H9 (cell line): Measurements from ENCODE around the gene ANXA9. TPM values are rescaled to one million over a fixed set of nuclear protein-coding genes. Genes with fewer than 3 reads are reported as not detected.

ENCODE experiments used
- DNase-seq: peaks from one replicate; pipeline ENCODE4 v3.0.0-alpha.2; 2017
- H2AFZ ChIP-seq: one replicate; pipeline ENCODE4 v1.6.1; 2013; ENCODE audit warnings: mild to moderate bottlenecking, low read length, control low read depth, moderate library complexity
- H2AK5ac ChIP-seq: 2 replicates; pipeline ENCODE4 v1.6.1; 2013; ENCODE audit warnings: low read length, control low read depth, mixed read lengths; ENCODE audit not compliant: insufficient read length
- H2BK120ac ChIP-seq: one replicate; pipeline ENCODE4 v1.6.1; 2013; ENCODE audit warnings: low read depth, mild to moderate bottlenecking, low read length, control low read depth, inconsistent platforms; ENCODE audit not compliant: poor library complexity, severe bottlenecking
- H2BK12ac ChIP-seq: 2 replicates; pipeline ENCODE4 v1.6.1; 2013; ENCODE audit warnings: low read length, control low read depth, mixed read lengths, low read depth; ENCODE audit not compliant: insufficient read length
- H2BK15ac ChIP-seq: 2 replicates; pipeline ENCODE4 v1.6.1; 2013; ENCODE audit warnings: low read depth, low read length, control low read depth
- H2BK20ac ChIP-seq: one replicate; pipeline ENCODE4 v1.6.1; 2013; ENCODE audit warnings: low read depth, mild to moderate bottlenecking, low read length, control low read depth, inconsistent platforms; ENCODE audit not compliant: poor library complexity, severe bottlenecking
- H2BK5ac ChIP-seq: 2 replicates; pipeline ENCODE4 v1.6.1; 2013; ENCODE audit warnings: low read length, control low read depth, mixed read lengths; ENCODE audit not compliant: insufficient read length
- H3K14ac ChIP-seq: 2 replicates; pipeline ENCODE4 v1.6.1; 2013; ENCODE audit warnings: low read length, control low read depth; ENCODE audit not compliant: insufficient read depth
- H3K18ac ChIP-seq: 2 replicates; pipeline ENCODE4 v1.6.1; 2013; ENCODE audit warnings: low read depth, mild to moderate bottlenecking, mixed read lengths, low read length, control low read depth; ENCODE audit not compliant: insufficient read length
- H3K23ac ChIP-seq: 2 replicates; pipeline ENCODE4 v1.6.1; 2013; ENCODE audit warnings: low read length, control low read depth, mixed read lengths, low read depth; ENCODE audit not compliant: insufficient read length
- H3K23me2 ChIP-seq: 2 replicates; pipeline ENCODE4 v1.6.1; 2013; ENCODE audit warnings: low read depth, mild to moderate bottlenecking, mixed read lengths, low read length, control low read depth; ENCODE audit not compliant: insufficient read length, poor library complexity, severe bottlenecking
- H3K27ac ChIP-seq: 2 replicates; pipeline ENCODE4 v1.5.1; 2013; ENCODE audit warnings: low read length, control low read depth, mixed read lengths, low read depth; ENCODE audit not compliant: insufficient read length
- H3K27me3 ChIP-seq: 2 replicates; pipeline ENCODE4 v1.6.1; 2013; ENCODE audit warnings: low read length, control low read depth, inconsistent platforms; ENCODE audit not compliant: insufficient read depth
- H3K4ac ChIP-seq: 2 replicates; pipeline ENCODE4 v1.6.1; 2013; ENCODE audit warnings: low read depth, mild to moderate bottlenecking, control low read depth, inconsistent platforms, low read length, moderate library complexity
- H3K4me1 ChIP-seq: 2 replicates; pipeline ENCODE4 v1.6.1; 2013; ENCODE audit warnings: low read length, control low read depth, inconsistent platforms; ENCODE audit not compliant: insufficient read depth
- H3K4me2 ChIP-seq: 2 replicates; pipeline ENCODE4 v1.6.1; 2013; ENCODE audit warnings: low read length, control low read depth, mixed read lengths; ENCODE audit not compliant: insufficient read length, insufficient read depth
- H3K56ac ChIP-seq: 2 replicates; pipeline ENCODE4 v1.6.1; 2013; ENCODE audit warnings: low read depth, mild to moderate bottlenecking, mixed read lengths, low read length, control low read depth; ENCODE audit not compliant: insufficient read length
- H3K79me1 ChIP-seq: 2 replicates; pipeline ENCODE4 v1.6.1; 2013; ENCODE audit warnings: low read depth, mild to moderate bottlenecking, moderate library complexity, low read length, control low read depth, inconsistent platforms; ENCODE audit not compliant: insufficient read depth, poor library complexity, severe bottlenecking
- H3K79me2 ChIP-seq: 2 replicates; pipeline ENCODE4 v1.6.1; 2013; ENCODE audit warnings: low read length, control low read depth, inconsistent platforms; ENCODE audit not compliant: insufficient read depth
- H3K9ac ChIP-seq: 2 replicates; pipeline ENCODE4 v1.6.1; 2013; ENCODE audit warnings: low read length, control low read depth, mixed read lengths; ENCODE audit not compliant: insufficient read length; ENCODE audit errors: extremely low read depth
- H3K9me3 ChIP-seq: one replicate; pipeline ENCODE4 v1.6.1; 2013; ENCODE audit warnings: low read depth, low read length, inconsistent platforms; ENCODE audit not compliant: control insufficient read depth
- H3T11ph ChIP-seq: one replicate; pipeline ENCODE4 v1.6.1; 2013; ENCODE audit warnings: mild to moderate bottlenecking, low read length, control low read depth, inconsistent platforms
- H4K20me1 ChIP-seq: one replicate; pipeline ENCODE4 v1.6.1; 2013; ENCODE audit not compliant: control insufficient read depth, insufficient read length, insufficient read depth
- H4K5ac ChIP-seq: 2 replicates; pipeline ENCODE4 v1.6.1; 2013; ENCODE audit warnings: low read depth, mild to moderate bottlenecking, mixed read lengths, low read length, control low read depth; ENCODE audit not compliant: insufficient read length
- H4K8ac ChIP-seq: replicated peaks from 2 replicates; pipeline ENCODE4 v1.6.1; 2013; ENCODE audit warnings: low read length, control low read depth, mixed read lengths, low read depth; ENCODE audit not compliant: insufficient read length
- H4K91ac ChIP-seq: 2 replicates; pipeline ENCODE4 v1.6.1; 2013; ENCODE audit warnings: low read depth, mild to moderate bottlenecking, moderate library complexity, mixed read lengths, low read length, control low read depth; ENCODE audit not compliant: insufficient read length
- H3K27ac Mint-ChIP-seq, 3 experiments: 2 replicates in 2 of 3; 3 replicates in 1 of 3; pipeline ENCODE4 v1.8.0; 2020 to 2021; ENCODE audit warnings: mixed read lengths in 3 of 3, mild to moderate bottlenecking in 1 of 3, moderate library complexity in 1 of 3
- H3K27me3 Mint-ChIP-seq: 2 replicates; pipeline ENCODE4 v1.8.0; 2021; ENCODE audit warnings: low read depth, mild to moderate bottlenecking, moderate library complexity, mixed read lengths
- H3K36me3 Mint-ChIP-seq, 3 experiments: 2 replicates in 2 of 3; 3 replicates in 1 of 3; pipeline ENCODE4 v1.8.0; 2020 to 2021; ENCODE audit warnings: low read depth in 3 of 3, mixed read lengths in 3 of 3; ENCODE audit not compliant: insufficient read depth in 1 of 3
- H3K4me1 Mint-ChIP-seq, 2 experiments: 2 replicates each; pipeline ENCODE4 v1.8.0; 2020; ENCODE audit warnings: mixed read lengths in 2 of 2
- H3K4me3 Mint-ChIP-seq, 2 experiments: 2 replicates in 1 of 2; 3 replicates in 1 of 2; pipeline ENCODE4 v1.8.0; 2020 to 2021; ENCODE audit warnings: mild to moderate bottlenecking in 2 of 2, mixed read lengths in 2 of 2, moderate library complexity in 1 of 2
- H3K9me3 Mint-ChIP-seq, 2 experiments: 2 replicates in 1 of 2; 3 replicates in 1 of 2; pipeline ENCODE4 v1.8.0; 2020; ENCODE audit warnings: mild to moderate bottlenecking in 2 of 2, mixed read lengths in 2 of 2, moderate library complexity in 1 of 2
- WGBS: extraction: QIAGEN DNeasy Blood & Tissue Kit; methylation state at CpG from one replicate; pipeline ENCODE4 v1.1.7; 2013; ENCODE audit warnings: missing lambda C conversion rate, low lambda C conversion rate, mixed read lengths; ENCODE audit not compliant: insufficient read length; ENCODE audit errors: extremely low coverage; 5-methylcytosine and 5-hydroxymethylcytosine counted together
- total RNA-seq: library from RNA; stranded (reverse); gene quantifications from 2 replicates; pipeline ENCODE4 v1.2.1, GENCODE V29; 2021
- TF ChIP-seq, protein P1 (sequence below): fragments of 200-600 bp; sonication (generic); conservative IDR thresholded peaks from 3 replicates; pipeline ENCODE4 v1.8.0; 2021; ENCODE audit warnings: antibody characterized with exemption, mild to moderate bottlenecking

ANXA9 gene
- total RNA-seq, 1 experiment from 2014 or later: 0.92 TPM

DNA sequence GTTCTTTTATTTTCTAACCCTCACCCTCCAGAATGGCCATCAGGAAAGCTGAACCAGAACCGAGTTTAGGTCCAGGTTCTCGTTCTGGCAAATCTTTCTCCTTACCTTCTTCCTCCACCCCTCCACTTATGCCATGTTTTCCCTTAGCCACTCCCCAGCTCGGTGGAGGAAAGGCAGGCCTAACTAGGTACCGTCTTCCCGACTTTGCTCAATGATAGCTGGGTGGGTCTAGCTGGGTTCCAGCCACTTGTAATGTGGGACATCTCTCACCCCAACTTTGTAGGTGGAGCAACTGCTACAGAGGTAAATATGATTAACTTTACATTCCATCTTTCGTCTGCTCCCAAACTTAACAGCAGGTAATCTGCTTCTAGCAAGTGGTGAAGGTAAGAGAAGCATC, 54.9 kb downstream of the ANXA9 start:
- Histone ChIP-seq H2AK5ac (no peak overlapping the region), H3K4me2 (no peak overlapping the region), H2AFZ (no peak overlapping the region), H3K9me3 (no peaks in the 10 kb centered on the region), H3K23me2 (no peaks in the 10 kb centered on the region), H3K4me1 (no peaks in the 10 kb centered on the region; the same call in 1 of the 2 replicates), H3K79me2 (no peaks in the 10 kb centered on the region), H3T11ph (no peak overlapping the region), H2BK20ac (no peak overlapping the region), H3K27me3 (no peaks in the 10 kb centered on the region), H3K14ac (no peak overlapping the region), H3K18ac (no peak overlapping the region), H4K8ac (no peak overlapping the region), H3K9ac (no peak overlapping the region), H3K4ac (no peak overlapping the region), H2BK12ac (no peak overlapping the region), H2BK120ac (no peak overlapping the region), H3K27ac (no peak overlapping the region), H2BK15ac (no peak overlapping the region), H4K91ac (no peak overlapping the region), H3K23ac (no peak overlapping the region), H3K79me1 (no peaks in the 10 kb centered on the region), H2BK5ac (no peak overlapping the region), H3K56ac (no peak overlapping the region), H4K20me1 (no peaks in the 10 kb centered on the region), H4K5ac (no peak overlapping the region)
- H3K4me1 Mint-ChIP-seq: peaks cover 17 to 21% of the 10 kb centered on the region in 2 experiments
- H3K36me3 Mint-ChIP-seq: peaks cover 10 to 22% (median 12%) of the 10 kb centered on the region in 3 experiments; a peak in 6 of 7 replicates
- H3K4me3 Mint-ChIP-seq: no peak overlapping the region
- H3K27me3 Mint-ChIP-seq: no peaks in the 10 kb centered on the region; the same call in 1 of the 2 replicates
- no peaks in the 10 kb centered on the region for H3K9me3 Mint-ChIP-seq
- WGBS: no CpG with 5 or more reads among the region's 6 CpGs
- TF ChIP-seq, protein P1, sequence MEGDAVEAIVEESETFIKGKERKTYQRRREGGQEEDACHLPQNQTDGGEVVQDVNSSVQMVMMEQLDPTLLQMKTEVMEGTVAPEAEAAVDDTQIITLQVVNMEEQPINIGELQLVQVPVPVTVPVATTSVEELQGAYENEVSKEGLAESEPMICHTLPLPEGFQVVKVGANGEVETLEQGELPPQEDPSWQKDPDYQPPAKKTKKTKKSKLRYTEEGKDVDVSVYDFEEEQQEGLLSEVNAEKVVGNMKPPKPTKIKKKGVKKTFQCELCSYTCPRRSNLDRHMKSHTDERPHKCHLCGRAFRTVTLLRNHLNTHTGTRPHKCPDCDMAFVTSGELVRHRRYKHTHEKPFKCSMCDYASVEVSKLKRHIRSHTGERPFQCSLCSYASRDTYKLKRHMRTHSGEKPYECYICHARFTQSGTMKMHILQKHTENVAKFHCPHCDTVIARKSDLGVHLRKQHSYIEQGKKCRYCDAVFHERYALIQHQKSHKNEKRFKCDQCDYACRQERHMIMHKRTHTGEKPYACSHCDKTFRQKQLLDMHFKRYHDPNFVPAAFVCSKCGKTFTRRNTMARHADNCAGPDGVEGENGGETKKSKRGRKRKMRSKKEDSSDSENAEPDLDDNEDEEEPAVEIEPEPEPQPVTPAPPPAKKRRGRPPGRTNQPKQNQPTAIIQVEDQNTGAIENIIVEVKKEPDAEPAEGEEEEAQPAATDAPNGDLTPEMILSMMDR: no peak
- DNase-seq: no peak
- H3K27ac Mint-ChIP-seq: peak overlapping the region in 2 of 3 experiments; percentile 80 to 90; a peak in 1 of 7 replicates
